NCI-H345 treated with DMSO at 0.1 percent for 48 hours (cell line): Measurements from ENCODE around the gene SMARCA1.

Source experiments
- DNase-seq: peaks from one replicate; lab custom pipeline; 2025; ENCODE audit not compliant: unreplicated experiment; lab: John Stamatoyannopoulos, UW

SMARCA1 gene

GRCh38 chrX:129462707-129463106, 60.6 kb downstream of the SMARCA1 start:
- DNase-seq: no peak

- no peak for DNase-seq
Measured at GRCh38 chrX:129461801-129462456, 61.4 kb downstream of the SMARCA1 start.

- DNase-seq: no peak
Measured at GRCh38 chrX:129452523-129452922, 70.8 kb downstream of the SMARCA1 start.

- DNase-seq: no peak
Measured at GRCh38 chrX:129450123-129450522, 73.2 kb downstream of the SMARCA1 start.

- DNase-seq: no peak
Measured at GRCh38 chrX:129449148-129449547, 74.1 kb downstream of the SMARCA1 start.

GRCh38 chrX:129445436-129445835, 77.9 kb downstream of the SMARCA1 start:
- no peak for DNase-seq

GRCh38 chrX:129433945-129434344, 89.3 kb downstream of the SMARCA1 start:
- DNase-seq: no peak

- DNase-seq: no peak
Measured at GRCh38 chrX:129433461-129433860, 89.8 kb downstream of the SMARCA1 start.

GRCh38 chrX:129427267-129427666, 96.0 kb downstream of the SMARCA1 start:
- DNase-seq: no peak

- DNase-seq: no peak
Measured at GRCh38 chrX:129423191-129423590, 100.1 kb downstream of the SMARCA1 start.

GRCh38 chrX:129404670-129405008, 118.7 kb downstream of the SMARCA1 start:
- no peak for DNase-seq

GRCh38 chrX:129403974-129404669, 119.2 kb downstream of the SMARCA1 start:
- DNase-seq: no peak
